HCT116 (cell line): ENCODE results near the gene C16orf95. TPM values are rescaled to one million over a fixed set of nuclear protein-coding genes. Genes with fewer than 3 reads are reported as not detected.

Experiments used
- ATAC-seq: fragments of 200-7000 bp; cut with Tn5 transposase; 2 replicates; pipeline ENCODE4 v1.9.1; 2020; ENCODE audit warnings: mild to moderate bottlenecking, moderate library complexity
- BruUV-seq: library from RNA; stranded (reverse); fragments of 400-500 nt; replicated peaks from 2 replicates; lab custom pipeline; 2021; lab: Mats Ljungman, UMichigan
- CTCF ChIA-PET: fragments of 300-600 bp; sonication (Branson Sonifier 250); formaldehyde crosslinking; loops from one replicate; lab custom pipeline; 2021; ENCODE audit warnings: antibody characterized with exemption; lab: Charles Lee
- POLR2A ChIA-PET: fragments of 300-600, 350-600 bp; sonication (Branson Sonifier 250); formaldehyde crosslinking; loops from one replicate; lab custom pipeline; 2021; ENCODE audit warnings: antibody characterized with exemption; lab: Charles Lee
- RAD21 ChIA-PET, 2 experiments: fragments of 300-600 bp; sonication (Branson Sonifier 250); formaldehyde crosslinking; loops; one replicate each; lab custom pipeline; 2023; ENCODE audit warnings: low total read pairs in 2 of 2; ENCODE audit not compliant: uncharacterized antibody in 2 of 2, unreplicated experiment in 2 of 2, low non-redundant PET in 1 of 2; lab: Charles Lee
- DNase-seq: peaks from one replicate; pipeline ENCODE4 v3.0.0-alpha.2; 2010; ENCODE audit warnings: low read depth, low spot score
- H2AFZ ChIP-seq: fragments of 200-600 bp; shearing (Covaris generic), sonication (generic); 2 replicates; pipeline ENCODE4 v1.6.1; 2017; ENCODE audit warnings: low read depth, mixed run types, mixed read lengths, antibody characterized with exemption, low read length; ENCODE audit not compliant: poor library complexity, severe bottlenecking
- H3K27ac ChIP-seq: 2 replicates; pipeline ENCODE4 v1.5.1; 2012; ENCODE audit warnings: low read depth, low read length
- H3K27me3 ChIP-seq: fragments of 200-600 bp; sonication (generic); 2 replicates; pipeline ENCODE4 v1.6.1; 2016; ENCODE audit warnings: mixed run types, low read length, mixed read lengths; ENCODE audit not compliant: insufficient read depth
- H3K36me3 ChIP-seq, 2 experiments: fragments of 200-500 bp in 1 of 2; fragments of 200-600 bp in 1 of 2; sonication (Bioruptor generic) in 1 of 2; sonication (generic) in 1 of 2; 2 replicates each; pipeline versions ENCODE4 v1.5.1 to v1.6.1; 2014 to 2016; ENCODE audit warnings: low read length in 2 of 2, inconsistent platforms in 1 of 2, mixed read lengths in 1 of 2, mixed run types in 1 of 2; ENCODE audit not compliant: insufficient read depth in 2 of 2, control insufficient read depth in 1 of 2
- H3K4me1 ChIP-seq, 2 experiments: fragments of 200-600 bp in 1 of 2; sonication (generic) in 1 of 2; 2 replicates each; pipeline versions ENCODE4 v1.5.1 to v1.6.1; 2012 to 2017; ENCODE audit warnings: low read length in 2 of 2, inconsistent platforms in 1 of 2, mild to moderate bottlenecking in 1 of 2, mixed read lengths in 1 of 2, mixed run types in 1 of 2, moderate library complexity in 1 of 2; ENCODE audit not compliant: insufficient read depth in 2 of 2, control insufficient read depth in 1 of 2
- H3K4me2 ChIP-seq: fragments of 200-600 bp; sonication (generic); 2 replicates; pipeline ENCODE4 v1.6.1; 2017; ENCODE audit warnings: mixed run types, low read length, mixed read lengths
- H3K4me3 ChIP-seq, 2 experiments: fragments of 200-600 bp in 1 of 2; sonication (generic) in 1 of 2; replicated peaks in 1 of 2; 2 replicates each; pipeline ENCODE4 v1.5.1; 2011 to 2016; ENCODE audit warnings: low read length in 2 of 2, control low read depth in 1 of 2, low read depth in 1 of 2, mild to moderate bottlenecking in 1 of 2, mixed read lengths in 1 of 2, mixed run types in 1 of 2
- H3K79me2 ChIP-seq: fragments of 200-600 bp; sonication (generic); 2 replicates; pipeline ENCODE4 v1.6.1; 2017; ENCODE audit warnings: mild to moderate bottlenecking, mixed run types, low read length, moderate library complexity, mixed read lengths; ENCODE audit not compliant: insufficient read depth
- H3K9ac ChIP-seq: fragments of 200-600 bp; sonication (generic); 2 replicates; pipeline ENCODE4 v1.6.1; 2016; ENCODE audit warnings: low read length, mixed read lengths
- H3K9me2 ChIP-seq: fragments of 200-600 bp; sonication (generic), shearing (Covaris generic); 2 replicates; pipeline ENCODE4 v1.6.1; 2017; ENCODE audit warnings: mixed run types, mild to moderate bottlenecking, moderate library complexity; ENCODE audit not compliant: insufficient read depth
- H3K9me3 ChIP-seq, 2 experiments: fragments of 200-500 bp in 1 of 2; fragments of 200-600 bp in 1 of 2; sonication (Bioruptor generic) in 1 of 2; sonication (generic) in 1 of 2; 2 replicates each; pipeline ENCODE4 v1.6.1; 2014 to 2017; ENCODE audit warnings: low read length in 2 of 2, mixed read lengths in 2 of 2, inconsistent platforms in 1 of 2, low read depth in 1 of 2, mild to moderate bottlenecking in 1 of 2, mixed run types in 1 of 2, moderate library complexity in 1 of 2; ENCODE audit not compliant: control insufficient read depth in 1 of 2, insufficient read depth in 1 of 2
- H4K20me1 ChIP-seq: fragments of 200-600 bp; sonication (generic), shearing (Covaris generic); 2 replicates; pipeline ENCODE4 v1.6.1; 2017; ENCODE audit warnings: mixed run types, mild to moderate bottlenecking, moderate library complexity; ENCODE audit not compliant: insufficient read depth
- CBX3 ChIP-seq: IDR thresholded peaks from 2 replicates; pipeline ENCODE4 v1.6.1; 2012; ENCODE audit warnings: low read depth
- CEBPB ChIP-seq: IDR thresholded peaks from 2 replicates; pipeline ENCODE4 v1.6.1; 2012; ENCODE audit warnings: low read depth
- EGR1 ChIP-seq: IDR thresholded peaks from 2 replicates; pipeline ENCODE4 v1.6.1; 2012; ENCODE audit warnings: low read depth
- EZH2phosphoT487 ChIP-seq: fragments of 200-600 bp; IDR thresholded peaks from 2 replicates; pipeline ENCODE4 v1.6.1; 2018; ENCODE audit warnings: antibody characterized with exemption, borderline replicate concordance
- FOSL1 ChIP-seq: IDR thresholded peaks from 2 replicates; pipeline ENCODE4 v1.6.1; 2012; ENCODE audit warnings: low read depth
- JUND ChIP-seq: IDR thresholded peaks from 2 replicates; pipeline ENCODE4 v1.6.1; 2012
- POLR2A ChIP-seq: IDR thresholded peaks from 2 replicates; pipeline ENCODE4 v1.7.0; 2011; ENCODE audit warnings: borderline replicate concordance; ENCODE audit not compliant: insufficient read depth, insufficient read length; ENCODE audit errors: extremely low read depth
- SP1 ChIP-seq: IDR thresholded peaks from 2 replicates; pipeline ENCODE4 v1.6.1; 2012; ENCODE audit warnings: low read depth
- SRF ChIP-seq: IDR thresholded peaks from 2 replicates; pipeline ENCODE4 v1.6.1; 2012; ENCODE audit warnings: low read depth
- TCF7L2 ChIP-seq: IDR thresholded peaks from 2 replicates; pipeline ENCODE4 v1.7.0; 2011; ENCODE audit warnings: borderline replicate concordance, inconsistent platforms; ENCODE audit not compliant: insufficient read depth, insufficient read length; ENCODE audit errors: extremely low read depth
- ZFX ChIP-seq: fragments of 450-650 bp; IDR thresholded peaks from 2 replicates; pipeline ENCODE4 v1.6.1; 2017
- intact Hi-C: fragments of 100-400 bp; cut with micrococcal nuclease; formaldehyde crosslinking; loops from 2 replicates; pipeline ENCODE4 v1.10.0; 2022
- total RNA-seq: library from RNA; stranded (reverse); gene quantifications from one replicate; pipeline ENCODE4 v1.2.1, GENCODE V29; 2021; ENCODE audit not compliant: unreplicated experiment
- TF ChIP-seq, protein P1 (sequence below), 3 experiments: fragments of 200-600 bp in 1 of 3; sonication (generic) in 1 of 3; IDR thresholded peaks in 2 of 3; conservative IDR thresholded peaks in 1 of 3; 2 replicates each; pipeline ENCODE4 v1.5.1; 2012 to 2017; ENCODE audit warnings: low read depth in 2 of 3, low read length in 2 of 3, antibody characterized with exemption in 1 of 3, borderline replicate concordance in 1 of 3, control low read depth in 1 of 3, mild to moderate bottlenecking in 1 of 3, mixed read lengths in 1 of 3, mixed run types in 1 of 3, moderate library complexity in 1 of 3; ENCODE audit not compliant: insufficient read depth in 1 of 3
- TF ChIP-seq, protein P2 (sequence below): IDR thresholded peaks from 2 replicates; pipeline ENCODE4 v1.6.1; 2012; ENCODE audit warnings: low read depth

C16orf95 gene
- total RNA-seq, 1 experiment from 2014 or later: 12.2 TPM

DNA sequence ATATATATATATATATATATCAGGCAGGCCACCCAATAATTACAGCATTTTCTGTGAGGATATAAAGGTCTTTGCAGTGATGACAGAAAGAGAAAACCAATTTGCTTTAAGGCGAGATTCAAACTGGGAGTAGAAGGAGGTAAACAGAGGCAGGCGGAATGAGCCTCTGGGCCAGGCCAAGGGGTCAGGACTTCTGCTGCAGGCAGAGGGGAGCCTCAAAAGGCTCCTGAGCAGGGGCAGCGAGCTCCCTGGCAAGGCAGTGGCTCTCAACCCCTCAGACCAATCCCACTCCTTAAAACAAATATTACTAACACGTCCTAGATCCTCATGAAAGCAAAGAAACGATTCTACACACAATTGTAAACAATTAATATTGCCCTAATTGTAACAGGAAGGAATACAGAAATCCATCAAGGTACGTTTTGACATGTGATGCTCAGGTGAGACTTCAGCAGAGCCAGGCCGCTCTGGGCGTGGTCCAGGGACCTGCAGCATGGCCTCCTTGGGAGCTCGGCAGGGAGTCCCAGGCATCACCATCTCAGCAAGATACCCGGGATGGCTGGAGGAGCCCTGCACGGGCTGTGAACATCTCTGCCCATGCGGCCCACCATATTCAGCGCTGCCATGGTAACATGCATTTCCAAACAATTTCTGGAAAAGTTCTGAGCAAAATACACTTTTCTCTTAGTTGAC, 48.0 kb upstream of the C16orf95 start:
- no peak for ATAC-seq
- Histone ChIP-seq H3K9me3 (no peaks in the 10 kb centered on the region), H3K9me2 (no peaks in the 10 kb centered on the region), H3K27ac (no peak overlapping the region), H4K20me1 (peaks cover 16% of the 10 kb centered on the region; the same call in 1 of the 2 replicates), H2AFZ (no peak overlapping the region), H3K36me3 (peaks cover 3 to 27% of the 10 kb centered on the region in 2 experiments; a peak in 1 of 4 replicates), H3K4me2 (no peak overlapping the region), H3K9ac (no peak overlapping the region), H3K4me1 (peaks cover 0 to 7% of the 10 kb centered on the region in 2 experiments; a peak in 2 of 4 replicates), H3K4me3 (no peak overlapping the region), H3K79me2 (peaks cover 94% of the 10 kb centered on the region), H3K27me3 (no peaks in the 10 kb centered on the region)
- no peak for DNase-seq
- intact Hi-C loops: no loop called here
- TF ChIP-seq, protein P1, sequence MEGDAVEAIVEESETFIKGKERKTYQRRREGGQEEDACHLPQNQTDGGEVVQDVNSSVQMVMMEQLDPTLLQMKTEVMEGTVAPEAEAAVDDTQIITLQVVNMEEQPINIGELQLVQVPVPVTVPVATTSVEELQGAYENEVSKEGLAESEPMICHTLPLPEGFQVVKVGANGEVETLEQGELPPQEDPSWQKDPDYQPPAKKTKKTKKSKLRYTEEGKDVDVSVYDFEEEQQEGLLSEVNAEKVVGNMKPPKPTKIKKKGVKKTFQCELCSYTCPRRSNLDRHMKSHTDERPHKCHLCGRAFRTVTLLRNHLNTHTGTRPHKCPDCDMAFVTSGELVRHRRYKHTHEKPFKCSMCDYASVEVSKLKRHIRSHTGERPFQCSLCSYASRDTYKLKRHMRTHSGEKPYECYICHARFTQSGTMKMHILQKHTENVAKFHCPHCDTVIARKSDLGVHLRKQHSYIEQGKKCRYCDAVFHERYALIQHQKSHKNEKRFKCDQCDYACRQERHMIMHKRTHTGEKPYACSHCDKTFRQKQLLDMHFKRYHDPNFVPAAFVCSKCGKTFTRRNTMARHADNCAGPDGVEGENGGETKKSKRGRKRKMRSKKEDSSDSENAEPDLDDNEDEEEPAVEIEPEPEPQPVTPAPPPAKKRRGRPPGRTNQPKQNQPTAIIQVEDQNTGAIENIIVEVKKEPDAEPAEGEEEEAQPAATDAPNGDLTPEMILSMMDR (IDR thresholded peaks at IDR 0.05 in 2 of 3, conservative IDR thresholded peaks at IDR 0.05 in 1 of 3; ENCODE audit: borderline replicate concordance in 1 of 3, insufficient read depth in 1 of 3, low read depth in 2 of 3, low read length in 2 of 3): no peak
- no peak for TF ChIP-seq JUND
- no peak for TF ChIP-seq FOSL1
- TF ChIP-seq CEBPB: no peak
- TF ChIP-seq, protein P2, sequence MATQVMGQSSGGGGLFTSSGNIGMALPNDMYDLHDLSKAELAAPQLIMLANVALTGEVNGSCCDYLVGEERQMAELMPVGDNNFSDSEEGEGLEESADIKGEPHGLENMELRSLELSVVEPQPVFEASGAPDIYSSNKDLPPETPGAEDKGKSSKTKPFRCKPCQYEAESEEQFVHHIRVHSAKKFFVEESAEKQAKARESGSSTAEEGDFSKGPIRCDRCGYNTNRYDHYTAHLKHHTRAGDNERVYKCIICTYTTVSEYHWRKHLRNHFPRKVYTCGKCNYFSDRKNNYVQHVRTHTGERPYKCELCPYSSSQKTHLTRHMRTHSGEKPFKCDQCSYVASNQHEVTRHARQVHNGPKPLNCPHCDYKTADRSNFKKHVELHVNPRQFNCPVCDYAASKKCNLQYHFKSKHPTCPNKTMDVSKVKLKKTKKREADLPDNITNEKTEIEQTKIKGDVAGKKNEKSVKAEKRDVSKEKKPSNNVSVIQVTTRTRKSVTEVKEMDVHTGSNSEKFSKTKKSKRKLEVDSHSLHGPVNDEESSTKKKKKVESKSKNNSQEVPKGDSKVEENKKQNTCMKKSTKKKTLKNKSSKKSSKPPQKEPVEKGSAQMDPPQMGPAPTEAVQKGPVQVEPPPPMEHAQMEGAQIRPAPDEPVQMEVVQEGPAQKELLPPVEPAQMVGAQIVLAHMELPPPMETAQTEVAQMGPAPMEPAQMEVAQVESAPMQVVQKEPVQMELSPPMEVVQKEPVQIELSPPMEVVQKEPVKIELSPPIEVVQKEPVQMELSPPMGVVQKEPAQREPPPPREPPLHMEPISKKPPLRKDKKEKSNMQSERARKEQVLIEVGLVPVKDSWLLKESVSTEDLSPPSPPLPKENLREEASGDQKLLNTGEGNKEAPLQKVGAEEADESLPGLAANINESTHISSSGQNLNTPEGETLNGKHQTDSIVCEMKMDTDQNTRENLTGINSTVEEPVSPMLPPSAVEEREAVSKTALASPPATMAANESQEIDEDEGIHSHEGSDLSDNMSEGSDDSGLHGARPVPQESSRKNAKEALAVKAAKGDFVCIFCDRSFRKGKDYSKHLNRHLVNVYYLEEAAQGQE: no peak
- no peak for TF ChIP-seq SP1
- no peak for TF ChIP-seq ZFX
- TF ChIP-seq EZH2phosphoT487: no peak
- TF ChIP-seq CBX3: no peak
- TF ChIP-seq POLR2A: no peak
- no peak for TF ChIP-seq TCF7L2
- no peak for TF ChIP-seq EGR1
- no peak for TF ChIP-seq SRF
- POLR2A ChIA-PET: no interaction called here
- no TSS peak for BruUV-seq
- CTCF ChIA-PET: no interaction called here
- RAD21 ChIA-PET: no interaction called here
